Thoracic aorta (tissue), 2 donors: Measurements from ENCODE around the gene CBX2. TPM values are rescaled to one million over a fixed set of nuclear protein-coding genes. Genes with fewer than 3 reads are reported as not detected.
A peak's percentile ranks its signal among the peaks of the same experiment; 100 is the strongest.

Experiments
- ATAC-seq: fragments of 150-250 bp; one replicate; pipeline ENCODE4 v1.8.0; 2017; ENCODE audit warnings: low read depth; ENCODE audit not compliant: insufficient number of reproducible peaks, low FRiP score
- DNase-seq: peaks from one replicate; pipeline ENCODE4 v3.0.0-alpha.2; 2020; ENCODE audit warnings: low spot score
- H3K27ac ChIP-seq, 2 donors: fragments of 200-600 bp; sonication (generic); 1 replicate in 1 of 2; 2 replicates in 1 of 2; pipeline ENCODE4 v1.5.1; 2016; ENCODE audit warnings: mild to moderate bottlenecking in 2 of 2, moderate library complexity in 2 of 2
- H3K27me3 ChIP-seq: fragments of 200-600 bp; sonication (generic); replicated peaks from 2 replicates; pipeline ENCODE4 v1.6.0; 2016; ENCODE audit warnings: mild to moderate bottlenecking; ENCODE audit not compliant: insufficient read depth
- H3K36me3 ChIP-seq: fragments of 200-600 bp; sonication (generic); one replicate; pipeline ENCODE4 v1.5.1; 2016
- H3K4me1 ChIP-seq, 2 donors: fragments of 200-600 bp; sonication (generic); 1 replicate in 1 of 2; 2 replicates in 1 of 2; pipeline versions ENCODE4 v1.5.1 to v1.6.0; 2016; ENCODE audit warnings: low read depth in 2 of 2, mild to moderate bottlenecking in 1 of 2; ENCODE audit not compliant: control insufficient read depth in 1 of 2
- H3K4me3 ChIP-seq: fragments of 200-600 bp; sonication (generic); 2 replicates; pipeline ENCODE4 v1.5.1; 2016; ENCODE audit warnings: mild to moderate bottlenecking
- H3K9me3 ChIP-seq: fragments of 200-600 bp; sonication (generic); 2 replicates; pipeline ENCODE4 v1.5.1; 2016
- CTCF ChIP-seq: fragments of 200-600 bp; sonication (generic); IDR thresholded peaks from one replicate; pipeline ENCODE4 v1.5.1; 2019; ENCODE audit warnings: antibody characterized with exemption
- total RNA-seq, 2 donors: library from RNA; depleted of rRNA; stranded (reverse); fragments of >200 nt; gene quantifications; one replicate each; pipeline versions ENCODE4 v1.1.0 to v1.2.3, GENCODE V29; 2016

Gene CBX2
- total RNA-seq, 2 donors from 2014 or later: 0.14 TPM; not detected in 1

- DNase-seq: no peak
- ATAC-seq: no peak
- no peak for TF ChIP-seq CTCF
- no peaks in the 10 kb centered on the region for H3K36me3 ChIP-seq
- H3K4me3 ChIP-seq: no peak overlapping the region
- peaks cover 41% of the 10 kb centered on the region for H3K27me3 ChIP-seq
- no peak overlapping the region for H3K27ac ChIP-seq
- H3K4me1 ChIP-seq: peaks cover 27 to 44% of the 10 kb centered on the region in 2 donors
- no peaks in the 10 kb centered on the region for H3K9me3 ChIP-seq
These were observed 16.9 kb downstream of the CBX2 start for GRCh38 chr17:79794659-79795511.

- Histone ChIP-seq H3K4me1 (peaks cover 27 to 43% of the 10 kb centered on the region in 2 donors), H3K27me3 (peaks cover 47% of the 10 kb centered on the region), H3K4me3 (peak overlapping the region; percentile 90), H3K27ac (no peak overlapping the region), H3K9me3 (no peaks in the 10 kb centered on the region), H3K36me3 (no peaks in the 10 kb centered on the region)
- TF ChIP-seq CTCF: no peak
- ATAC-seq (no peak), DNase-seq (no peak)
These were observed 18.0 kb downstream of the CBX2 start for GRCh38 chr17:79795795-79796443.

GRCh38 chr17:79796444-79796762 lies 18.5 kb downstream of the CBX2 start:
- DNase-seq: no peak
- ATAC-seq: no peak
- H3K4me1 ChIP-seq: peaks cover 28 to 48% of the 10 kb centered on the region in 2 donors
- H3K27ac ChIP-seq: no peak overlapping the region
- no peaks in the 10 kb centered on the region for H3K36me3 ChIP-seq
- H3K9me3 ChIP-seq: no peaks in the 10 kb centered on the region
- TF ChIP-seq CTCF: no peak
- peaks cover 47% of the 10 kb centered on the region for H3K27me3 ChIP-seq
- H3K4me3 ChIP-seq: peak overlapping the region; percentile 90

GRCh38 chr17:79796763-79797491 lies 19.0 kb downstream of the CBX2 start, which contains the start of gene CBX8:
TSS of gene CBX8 (minus strand) at chr17:79797077. CDS start at chr17:79796998, 79 bp downstream.
- H3K36me3 ChIP-seq: no peaks in the 10 kb centered on the region
- no peaks in the 10 kb centered on the region for H3K9me3 ChIP-seq
- DNase-seq (peak; percentile 98), ATAC-seq (peak; percentile 92)
- no peak for TF ChIP-seq CTCF
- peaks cover 28 to 51% of the 10 kb centered on the region in 2 donors for H3K4me1 ChIP-seq
- peak within 1 kb of the TSS; percentile 90 for H3K4me3 ChIP-seq
- H3K27me3 ChIP-seq: peaks cover 47% of the 10 kb centered on the region
- H3K27ac ChIP-seq: peak within 1 kb of the TSS in 1 of 2 donors; percentile 44
